ENCODE results near the gene PPP2R3B.
A peak's percentile ranks its signal among the peaks of the same experiment; 100 is the strongest.

Gene PPP2R3B

DNA sequence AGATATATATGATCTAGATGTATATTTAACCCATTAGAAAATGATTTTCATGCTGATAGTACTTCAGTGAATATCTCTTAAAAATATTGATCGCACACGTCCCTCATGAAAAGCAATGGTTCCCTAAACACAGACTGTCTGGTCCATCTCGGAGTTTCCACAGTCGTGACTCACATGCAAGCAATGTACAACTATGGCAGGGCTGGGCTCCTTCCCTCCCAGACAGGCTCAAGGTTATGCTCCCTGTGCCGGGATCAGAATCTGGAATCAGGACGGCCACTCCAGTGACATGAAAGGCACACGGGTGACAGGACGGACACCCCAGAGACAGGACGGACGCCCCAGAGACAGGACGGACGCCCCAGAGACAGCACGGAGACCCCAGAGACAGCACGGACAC, 40.2 kb upstream of the PPP2R3B start:
- TF ChIP-seq, protein P1, sequence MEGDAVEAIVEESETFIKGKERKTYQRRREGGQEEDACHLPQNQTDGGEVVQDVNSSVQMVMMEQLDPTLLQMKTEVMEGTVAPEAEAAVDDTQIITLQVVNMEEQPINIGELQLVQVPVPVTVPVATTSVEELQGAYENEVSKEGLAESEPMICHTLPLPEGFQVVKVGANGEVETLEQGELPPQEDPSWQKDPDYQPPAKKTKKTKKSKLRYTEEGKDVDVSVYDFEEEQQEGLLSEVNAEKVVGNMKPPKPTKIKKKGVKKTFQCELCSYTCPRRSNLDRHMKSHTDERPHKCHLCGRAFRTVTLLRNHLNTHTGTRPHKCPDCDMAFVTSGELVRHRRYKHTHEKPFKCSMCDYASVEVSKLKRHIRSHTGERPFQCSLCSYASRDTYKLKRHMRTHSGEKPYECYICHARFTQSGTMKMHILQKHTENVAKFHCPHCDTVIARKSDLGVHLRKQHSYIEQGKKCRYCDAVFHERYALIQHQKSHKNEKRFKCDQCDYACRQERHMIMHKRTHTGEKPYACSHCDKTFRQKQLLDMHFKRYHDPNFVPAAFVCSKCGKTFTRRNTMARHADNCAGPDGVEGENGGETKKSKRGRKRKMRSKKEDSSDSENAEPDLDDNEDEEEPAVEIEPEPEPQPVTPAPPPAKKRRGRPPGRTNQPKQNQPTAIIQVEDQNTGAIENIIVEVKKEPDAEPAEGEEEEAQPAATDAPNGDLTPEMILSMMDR (IDR thresholded peaks at IDR 0.05; ENCODE audit: poor library complexity, severe bottlenecking), result no peak
- Histone ChIP-seq H3K4me3 (ENCODE audit: severe bottlenecking) (no peak overlapping the region), H3K27me3 (ENCODE audit: insufficient read depth, poor library complexity, severe bottlenecking) (peaks cover 14% of the 10 kb centered on the region), H3K9me3 (ENCODE audit: severe bottlenecking) (peaks cover 4% of the 10 kb centered on the region), H3K36me3 (ENCODE audit: low read depth) (no peaks in the 10 kb centered on the region), H3K27ac (ENCODE audit: poor library complexity, severe bottlenecking) (no peak overlapping the region), H3K4me1 (ENCODE audit: insufficient read depth, poor library complexity, severe bottlenecking) (no peaks in the 10 kb centered on the region)
- ATAC-seq (ENCODE audit: low read depth) (peak; percentile 86), DNase-seq (ENCODE audit: low spot score) (no peak)

DNA sequence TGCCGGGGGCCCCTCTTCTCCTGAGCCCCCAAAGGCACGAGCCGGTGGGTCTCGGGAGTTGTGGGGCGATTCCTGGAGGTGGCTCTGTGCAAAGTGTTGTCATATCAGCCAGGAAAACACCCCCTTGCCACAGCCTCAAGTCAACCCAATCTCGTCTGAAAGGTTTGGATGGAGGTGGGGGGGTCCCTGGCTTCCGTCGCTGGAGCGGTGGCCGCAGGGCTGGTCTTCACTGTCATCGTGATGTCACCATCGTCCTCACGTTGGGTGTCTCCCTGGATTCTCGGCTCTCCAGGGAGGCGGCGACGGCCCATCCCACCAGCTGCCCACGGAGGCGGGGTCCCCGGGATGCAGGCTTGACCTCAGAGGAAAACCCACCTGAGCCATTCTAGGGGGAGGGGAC, 38.3 kb upstream of the PPP2R3B start:
- ATAC-seq (ENCODE audit: low read depth) (no peak), DNase-seq (ENCODE audit: low spot score) (no peak)
- TF ChIP-seq, protein P1 (IDR thresholded peaks at IDR 0.05; ENCODE audit: poor library complexity, severe bottlenecking), result no peak
- H3K27me3 ChIP-seq (ENCODE audit: insufficient read depth, poor library complexity, severe bottlenecking), result peaks cover 14% of the 10 kb centered on the region
- no peaks in the 10 kb centered on the region for H3K36me3 ChIP-seq (ENCODE audit: low read depth)
- no peak overlapping the region for H3K4me3 ChIP-seq (ENCODE audit: severe bottlenecking)
- H3K9me3 ChIP-seq (ENCODE audit: severe bottlenecking), result peaks cover 4% of the 10 kb centered on the region
- H3K27ac ChIP-seq (ENCODE audit: poor library complexity, severe bottlenecking), result no peak overlapping the region
- no peaks in the 10 kb centered on the region for H3K4me1 ChIP-seq (ENCODE audit: insufficient read depth, poor library complexity, severe bottlenecking)

DNA sequence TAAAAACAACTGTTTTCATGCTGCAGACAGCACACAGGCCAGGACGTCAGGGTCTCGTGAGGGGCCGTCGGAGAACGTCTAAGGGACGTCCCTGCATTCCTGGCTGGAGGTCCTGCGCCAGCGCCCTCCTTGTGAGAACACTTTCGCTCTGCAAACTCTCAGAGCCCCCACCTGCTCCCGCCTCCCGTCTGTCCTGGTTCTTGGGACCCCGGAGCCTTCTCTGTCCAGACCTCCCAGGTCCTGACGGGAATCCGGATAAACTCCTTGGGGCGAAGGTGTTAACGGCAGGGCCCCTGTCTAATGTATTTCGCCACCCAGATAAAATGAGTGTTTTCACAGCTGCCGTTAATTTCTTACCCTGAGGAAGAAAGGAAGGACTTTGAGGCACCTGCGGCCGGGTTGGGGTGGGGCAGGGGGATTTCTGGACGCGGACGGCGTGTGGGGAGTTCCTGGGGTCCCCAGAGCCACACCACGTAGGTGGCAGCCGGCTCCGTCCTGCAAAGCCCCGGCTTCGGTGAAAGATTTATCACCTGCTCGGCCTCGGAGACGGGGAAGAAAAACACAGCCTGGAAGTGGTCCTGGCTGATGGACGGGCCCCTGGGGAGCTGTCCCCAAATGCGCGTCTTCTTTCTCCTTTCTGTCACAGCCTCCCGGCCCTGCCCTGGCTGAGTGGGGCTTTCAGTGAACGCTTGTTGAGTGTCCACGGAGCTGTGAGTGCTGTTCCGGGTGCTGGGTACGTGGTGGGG, 35.1 kb upstream of the PPP2R3B start:
- Histone ChIP-seq H3K9me3 (ENCODE audit: severe bottlenecking) (peaks cover 4% of the 10 kb centered on the region), H3K4me3 (ENCODE audit: severe bottlenecking) (no peak overlapping the region), H3K36me3 (ENCODE audit: low read depth) (no peaks in the 10 kb centered on the region), H3K27ac (ENCODE audit: poor library complexity, severe bottlenecking) (no peak overlapping the region), H3K27me3 (ENCODE audit: insufficient read depth, poor library complexity, severe bottlenecking) (peaks cover 3% of the 10 kb centered on the region), H3K4me1 (ENCODE audit: insufficient read depth, poor library complexity, severe bottlenecking) (no peaks in the 10 kb centered on the region)
- DNase-seq (ENCODE audit: low spot score) (peak; percentile 62), ATAC-seq (ENCODE audit: low read depth) (no peak)
- TF ChIP-seq, protein P1 (IDR thresholded peaks at IDR 0.05; ENCODE audit: poor library complexity, severe bottlenecking), result no peak

DNA sequence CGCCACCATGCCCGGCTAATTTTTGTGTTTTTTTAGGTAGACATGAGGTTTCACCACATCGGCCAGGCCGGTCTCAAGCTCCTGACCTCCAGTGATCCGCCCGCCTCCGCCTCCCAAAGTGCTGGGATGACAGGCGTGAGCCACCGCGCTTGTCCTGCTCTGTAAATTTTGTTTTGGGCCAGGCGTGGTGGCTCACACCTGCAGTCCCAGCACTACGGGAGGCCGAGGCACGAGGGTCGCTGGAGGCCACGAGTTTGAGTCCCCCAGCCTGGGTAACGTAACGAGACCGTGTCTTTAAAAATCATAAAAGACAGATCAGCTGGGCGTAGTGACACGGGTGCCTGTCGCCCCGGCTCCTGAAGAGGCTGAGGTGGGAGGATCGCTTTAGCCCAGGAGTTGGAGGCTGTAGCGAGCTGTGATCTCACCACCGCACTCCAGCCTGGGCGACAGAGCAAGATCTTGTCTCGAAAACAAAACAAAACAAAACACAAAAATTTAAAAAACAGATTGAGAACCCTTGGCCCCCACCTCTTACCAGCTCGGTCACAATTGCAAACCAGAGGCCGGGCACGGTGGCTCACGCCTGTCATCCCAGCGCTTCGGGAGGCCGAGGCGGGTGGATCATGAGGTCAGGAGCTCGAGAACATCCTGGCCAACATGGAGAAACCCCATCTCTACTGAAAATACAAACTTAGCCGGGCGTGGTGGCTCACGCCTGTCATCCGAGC, 34.0 kb upstream of the PPP2R3B start:
- Histone ChIP-seq H3K9me3 (ENCODE audit: severe bottlenecking) (peaks cover 4% of the 10 kb centered on the region), H3K27ac (ENCODE audit: poor library complexity, severe bottlenecking) (no peak overlapping the region), H3K4me1 (ENCODE audit: insufficient read depth, poor library complexity, severe bottlenecking) (no peaks in the 10 kb centered on the region), H3K27me3 (ENCODE audit: insufficient read depth, poor library complexity, severe bottlenecking) (no peaks in the 10 kb centered on the region), H3K36me3 (ENCODE audit: low read depth) (no peaks in the 10 kb centered on the region), H3K4me3 (ENCODE audit: severe bottlenecking) (no peak overlapping the region)
- ATAC-seq (ENCODE audit: low read depth) (no peak), DNase-seq (ENCODE audit: low spot score) (peak; percentile 60)
- TF ChIP-seq, protein P1 (IDR thresholded peaks at IDR 0.05; ENCODE audit: poor library complexity, severe bottlenecking), result no peak
